HG03159 (cell line): ENCODE results near the gene RAB8B.

Experiments used
- ATAC-seq: cut with Tn5 transposase; IDR thresholded peaks from one replicate; pipeline ENCODE4 v1.9.1; 2021; ENCODE audit warnings: mild to moderate bottlenecking, moderate library complexity; ENCODE audit not compliant: unreplicated experiment

RAB8B gene

DNA sequence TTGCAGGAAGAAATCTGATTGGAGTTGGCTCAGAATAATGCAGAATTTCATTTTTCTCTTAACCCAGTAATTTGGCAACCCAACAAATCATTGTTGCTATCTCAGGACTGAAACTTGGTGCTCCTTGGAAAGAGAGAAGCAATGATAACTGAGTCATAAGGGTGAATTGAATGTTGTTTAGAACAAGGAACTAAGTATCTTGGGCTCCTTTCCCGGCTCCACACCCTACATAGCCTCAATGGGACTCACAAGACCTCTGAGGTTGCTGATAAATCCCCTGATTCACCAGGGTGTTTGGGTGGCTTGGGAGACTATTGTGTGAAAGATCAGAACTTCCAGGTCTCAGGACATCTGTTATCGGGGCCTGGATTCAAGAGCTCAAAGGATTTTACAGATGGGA, 7.8 kb upstream of the RAB8B start:
- no peak for ATAC-seq

DNA sequence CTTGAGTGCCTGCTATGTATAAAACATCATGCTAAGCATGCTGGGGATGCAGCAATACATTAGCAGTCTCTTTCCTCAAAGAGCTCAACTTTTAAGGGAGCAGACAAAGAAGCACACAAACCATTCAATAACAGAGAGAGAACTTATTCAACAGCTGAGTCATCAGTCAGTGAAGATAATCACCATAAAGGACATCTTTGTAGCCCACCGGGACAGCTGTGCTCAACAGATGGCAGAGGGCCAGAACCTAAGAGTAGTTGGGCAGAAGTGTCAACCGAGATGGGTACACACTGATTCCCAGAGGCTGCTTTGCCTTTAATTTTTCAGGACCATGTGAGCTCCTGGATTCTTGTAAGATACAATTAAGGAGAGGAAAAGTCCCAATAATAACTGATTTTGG, 4.2 kb upstream of the RAB8B start:
- ATAC-seq = no peak

DNA sequence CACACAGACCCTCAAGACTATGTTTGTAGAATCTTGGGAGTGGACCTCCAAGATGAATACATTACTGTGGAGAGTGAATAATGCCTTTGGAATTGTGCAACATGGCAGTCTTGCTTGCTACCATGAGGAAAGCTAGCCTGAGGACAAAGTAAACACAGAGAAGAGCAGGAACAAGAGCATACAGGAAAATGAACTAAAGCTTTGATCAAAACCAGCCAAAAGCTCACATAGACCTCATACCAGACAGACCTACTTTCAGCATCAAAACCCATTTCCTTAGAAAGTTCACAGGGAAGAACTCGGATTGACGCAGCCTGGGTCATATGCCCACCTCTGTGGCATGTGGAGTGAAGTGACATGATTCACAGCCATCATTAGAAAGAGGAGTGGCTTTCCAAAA, 3.3 kb upstream of the RAB8B start:
- ATAC-seq = no peak

DNA sequence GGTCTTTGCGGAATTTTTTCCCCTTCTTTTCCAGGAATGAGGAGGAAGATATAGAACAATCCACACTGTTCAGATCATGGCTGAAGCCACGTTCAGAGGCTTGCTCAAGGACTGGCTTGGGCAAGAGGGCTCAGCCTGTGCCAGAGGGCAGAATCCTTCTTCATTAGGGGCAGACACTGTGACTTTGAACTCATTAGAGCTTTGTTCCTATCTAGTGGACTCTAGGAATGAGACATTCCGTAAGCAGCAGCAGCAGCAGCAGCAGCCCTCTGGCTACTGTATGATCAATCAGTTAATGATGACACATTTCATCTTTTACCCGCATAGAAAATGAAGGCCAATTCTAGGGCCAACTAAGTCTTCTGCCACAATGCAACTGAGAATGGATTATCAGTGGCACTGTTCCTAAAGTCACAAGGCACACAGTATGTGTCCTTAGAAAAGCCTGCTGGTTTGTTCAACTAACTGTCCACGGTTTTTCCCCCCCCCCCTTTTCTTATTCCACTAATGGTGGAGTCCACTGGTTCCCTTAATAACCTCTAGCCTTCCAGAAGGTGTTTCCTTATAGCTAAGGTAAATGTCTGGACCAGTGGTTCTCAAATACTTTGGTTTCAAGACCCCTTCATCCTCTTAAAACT, 1.7 kb upstream of the RAB8B start:
- ATAC-seq = no peak

DNA sequence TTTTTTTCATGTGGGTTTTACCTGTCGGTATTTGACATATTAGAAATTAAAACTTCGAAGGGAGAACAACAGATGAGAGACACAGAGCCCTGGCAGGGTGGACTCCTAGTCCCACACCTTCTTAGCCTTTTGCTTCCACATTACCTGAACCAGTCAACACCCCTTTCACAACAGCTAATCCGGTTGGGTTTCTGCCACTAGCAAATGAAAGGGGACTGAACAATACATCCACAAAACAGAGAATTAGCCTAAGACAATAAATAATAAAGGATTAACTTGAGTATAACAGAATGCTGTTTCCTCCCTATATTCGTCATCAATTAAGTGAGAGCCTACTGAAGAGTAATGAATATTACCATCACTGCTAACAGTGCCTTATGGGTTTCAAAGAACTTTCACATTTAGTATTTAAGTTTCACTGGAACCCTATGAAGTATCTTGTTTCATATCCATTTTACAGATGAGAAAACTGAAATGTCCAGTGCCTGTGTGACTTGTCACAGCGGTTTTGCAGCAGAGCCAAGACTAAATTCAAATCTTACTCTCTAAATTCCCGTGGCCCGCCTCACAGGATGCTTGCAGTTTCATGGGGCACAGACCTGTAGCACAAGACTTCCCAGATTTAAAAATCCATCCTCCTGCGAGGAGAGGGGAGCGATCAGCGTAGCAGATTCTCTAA, 1.0 kb upstream of the RAB8B start:
- no peak for ATAC-seq

DNA sequence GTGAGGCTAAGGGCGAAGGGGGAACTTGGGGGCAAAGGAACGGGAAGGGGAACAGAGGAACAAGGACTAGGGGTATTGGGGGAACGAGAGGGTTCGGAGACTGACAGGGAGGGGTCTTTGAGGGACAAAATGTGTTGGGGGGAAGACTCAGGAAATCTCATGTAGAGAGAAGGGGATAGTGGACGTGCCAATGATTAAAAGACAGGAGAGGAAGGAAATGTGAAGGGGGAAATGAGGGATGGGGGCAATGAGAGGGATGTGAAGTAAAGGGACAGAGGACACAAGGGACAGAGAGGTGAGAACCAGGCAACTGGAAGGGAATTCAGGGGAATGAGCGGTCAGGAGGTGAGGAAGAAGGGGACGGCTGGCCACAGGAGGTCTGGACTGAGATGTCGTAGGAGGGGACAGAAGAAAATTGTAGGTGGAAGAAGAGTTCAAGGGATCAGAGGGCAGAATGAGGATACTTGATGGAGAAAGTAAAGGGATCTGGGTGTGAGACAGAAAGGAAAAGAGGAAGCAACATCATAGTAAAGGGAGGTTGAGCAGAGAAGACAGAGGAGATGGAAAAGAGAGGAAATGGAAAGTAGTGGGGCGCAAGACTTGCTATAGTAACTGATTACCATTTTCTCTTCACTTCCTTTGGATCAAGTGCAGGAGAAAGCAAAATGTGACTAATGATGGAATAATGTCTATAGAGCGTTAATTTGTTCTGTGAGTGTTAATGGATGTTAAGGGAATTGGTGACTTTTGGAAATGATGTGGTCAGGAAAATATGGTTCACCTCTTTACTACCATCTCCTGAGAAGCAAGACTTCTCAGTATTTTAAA, 749 bp downstream of the RAB8B start:
- ATAC-seq = no peak

DNA sequence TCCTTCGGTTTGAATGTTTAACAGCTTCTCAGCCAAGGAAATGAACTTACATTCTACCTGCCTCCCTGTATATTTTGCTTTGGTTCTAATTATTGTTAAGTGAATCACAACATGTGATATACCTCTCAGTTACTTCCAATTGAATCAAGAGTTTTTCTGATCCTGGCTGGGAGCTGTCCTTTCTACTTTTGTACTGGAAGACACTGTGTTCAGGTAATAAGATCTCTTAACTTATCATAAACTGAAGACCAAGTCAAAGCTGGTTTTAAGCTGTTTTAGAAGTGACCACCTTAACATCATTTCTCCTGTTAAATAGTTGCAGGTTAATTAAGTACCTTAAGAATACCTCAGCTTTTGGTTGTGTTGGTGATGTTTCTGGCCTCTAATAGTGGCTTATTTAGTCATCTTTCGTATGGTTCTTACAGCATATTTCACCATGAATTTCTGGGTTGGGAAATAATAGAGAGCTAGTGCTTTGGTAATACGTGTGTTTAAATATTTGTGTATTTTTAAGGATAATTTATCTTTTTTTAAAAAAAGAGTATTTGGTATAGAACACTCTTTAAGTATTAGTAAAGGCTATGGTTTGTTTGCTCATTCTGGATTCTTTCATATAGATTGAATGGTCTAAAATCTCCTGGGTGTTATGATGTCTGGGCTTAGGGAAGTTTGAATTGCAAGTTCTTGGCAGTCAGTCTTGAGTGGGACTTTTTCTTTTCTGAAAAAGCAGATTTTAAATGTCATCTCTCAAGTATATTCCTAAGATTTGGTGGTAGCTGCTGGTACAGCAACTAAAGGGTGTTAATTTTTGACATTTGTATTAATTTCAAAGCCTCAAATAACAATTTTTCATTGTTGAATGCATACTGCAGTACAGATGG, 1.6 kb downstream of the RAB8B start:
- no peak for ATAC-seq

DNA sequence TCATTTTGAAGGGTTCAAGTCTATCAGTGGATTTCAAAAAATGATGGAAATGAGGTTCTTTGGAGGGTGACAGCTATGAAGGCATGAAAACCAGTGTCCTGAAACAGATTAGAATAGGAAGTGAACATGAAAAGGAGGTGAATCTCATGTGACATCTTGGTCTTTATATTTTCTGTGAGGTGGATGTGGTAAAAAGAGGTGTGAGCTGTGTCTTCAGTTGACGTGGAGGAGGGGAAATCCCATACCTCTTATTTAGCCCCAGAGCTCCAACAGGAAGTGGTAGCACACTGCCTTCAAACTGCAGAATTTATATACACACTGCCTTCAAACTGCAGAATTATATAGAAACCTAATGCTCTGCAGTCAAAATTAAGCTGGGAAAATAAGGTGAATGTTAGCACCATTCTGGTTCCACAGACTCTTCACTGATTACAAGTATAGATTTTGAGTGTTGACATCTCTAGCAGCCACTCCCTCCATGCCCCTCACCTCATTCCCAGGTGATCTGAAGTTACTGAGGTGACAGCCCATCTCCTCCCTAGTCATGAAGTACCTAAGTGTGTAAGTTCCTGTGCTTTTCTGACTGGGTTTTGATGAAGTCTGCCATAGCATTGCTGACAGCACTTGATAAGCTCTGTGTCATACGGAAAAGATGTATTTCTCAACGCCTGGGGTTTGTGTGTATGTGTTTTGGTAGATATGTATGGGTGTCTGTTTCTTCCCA, 2.7 kb downstream of the RAB8B start:
- no peak for ATAC-seq

DNA sequence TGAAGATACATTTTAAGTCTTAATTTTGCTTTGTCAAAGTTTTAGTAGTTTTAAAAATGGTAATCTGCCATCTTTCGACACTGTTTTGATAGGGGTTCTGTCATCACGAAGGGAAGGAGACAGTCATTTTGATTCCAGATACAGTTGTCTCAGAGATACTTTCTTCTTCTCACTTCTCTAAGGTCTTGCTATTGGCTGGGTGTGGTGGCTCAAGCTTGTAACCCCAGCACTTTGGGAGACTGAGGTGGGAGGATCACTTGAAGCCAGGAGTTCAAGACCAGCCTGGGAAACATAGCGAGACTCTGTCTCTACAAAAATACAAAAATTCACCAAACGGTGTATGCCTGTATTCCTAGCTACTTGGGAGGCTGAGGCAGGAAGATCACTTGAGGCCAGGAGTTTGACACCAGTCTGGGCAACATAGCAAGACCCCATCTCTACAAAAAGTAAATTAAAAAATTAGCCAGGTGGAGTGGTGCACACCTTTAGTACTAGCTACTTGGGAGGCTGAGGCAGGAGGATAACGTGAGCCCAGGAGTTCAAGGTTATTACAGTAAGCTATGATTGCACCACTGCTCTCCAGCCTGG, 3.3 kb downstream of the RAB8B start:
- no peak for ATAC-seq

DNA sequence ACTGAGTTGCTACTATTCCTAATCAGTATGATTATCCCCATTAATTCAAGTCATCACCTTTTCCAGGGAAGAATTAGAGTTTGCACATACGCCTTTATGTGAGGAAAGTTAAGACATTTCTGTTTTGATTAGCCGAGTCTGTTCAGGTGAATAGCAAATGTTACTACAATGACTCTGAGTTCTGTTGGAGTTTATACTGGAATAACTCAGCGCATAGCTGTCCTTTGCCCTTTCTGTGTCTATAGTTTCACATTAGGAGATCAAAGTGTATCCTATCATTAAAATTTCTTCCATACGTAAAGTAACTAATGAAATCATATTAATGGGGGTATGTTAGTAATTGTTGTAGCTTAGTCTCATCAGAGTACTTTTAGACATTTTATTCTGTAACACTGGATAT, 4.9 kb downstream of the RAB8B start:
- no peak for ATAC-seq

DNA sequence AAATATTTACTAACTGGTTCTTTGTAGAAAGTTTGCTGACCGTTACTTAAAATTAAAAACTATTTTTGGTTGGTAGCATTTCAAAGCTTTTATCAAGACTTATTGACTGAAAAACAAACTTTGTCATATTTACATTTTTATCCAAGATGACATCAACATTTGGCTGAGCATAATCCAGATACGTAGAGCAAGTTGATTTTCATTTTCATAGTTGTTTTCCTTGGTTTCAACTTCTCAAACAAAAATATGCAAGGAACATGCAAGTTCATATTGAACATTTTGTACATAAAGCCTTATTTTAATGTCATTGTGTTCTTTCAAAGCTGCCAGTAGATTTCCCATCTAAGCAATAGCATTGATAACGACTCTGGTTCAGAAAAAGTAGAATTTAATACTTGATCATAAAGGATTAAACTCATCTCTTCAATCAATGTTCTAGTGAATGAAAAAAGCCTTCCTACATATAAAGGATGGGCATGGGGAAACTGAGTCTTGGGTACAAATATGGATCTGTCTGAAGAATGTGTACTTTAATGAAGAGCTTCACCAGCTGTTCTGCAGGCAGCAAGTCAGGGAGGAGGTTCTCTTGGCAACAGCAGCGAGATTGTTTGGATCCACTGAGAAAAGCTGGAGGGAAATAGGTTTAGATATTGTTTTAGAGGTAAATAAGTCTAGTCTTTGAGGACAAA, 5.6 kb downstream of the RAB8B start:
- no peak for ATAC-seq

DNA sequence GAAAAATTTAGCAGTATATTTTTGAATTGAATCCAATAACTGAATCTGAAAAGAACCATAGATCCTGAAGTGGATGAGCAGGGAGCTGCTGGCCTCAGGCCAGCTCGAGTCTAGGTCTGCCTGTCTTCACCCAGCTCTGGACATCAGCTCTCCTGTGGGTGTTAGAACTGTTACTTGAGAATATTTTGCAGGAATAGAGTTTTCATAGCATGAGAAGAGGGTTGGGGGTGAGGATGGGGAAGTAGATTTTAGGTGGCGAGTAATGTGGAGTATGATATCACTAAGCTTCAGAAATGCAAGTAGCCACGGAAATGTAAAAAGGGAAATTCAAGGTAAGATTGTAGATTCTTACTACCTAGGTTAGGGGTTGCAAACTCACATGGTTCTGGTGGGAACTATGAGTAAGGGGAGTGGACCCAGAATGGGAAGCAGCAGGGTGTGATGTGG, 6.2 kb downstream of the RAB8B start:
- ATAC-seq = no peak

DNA sequence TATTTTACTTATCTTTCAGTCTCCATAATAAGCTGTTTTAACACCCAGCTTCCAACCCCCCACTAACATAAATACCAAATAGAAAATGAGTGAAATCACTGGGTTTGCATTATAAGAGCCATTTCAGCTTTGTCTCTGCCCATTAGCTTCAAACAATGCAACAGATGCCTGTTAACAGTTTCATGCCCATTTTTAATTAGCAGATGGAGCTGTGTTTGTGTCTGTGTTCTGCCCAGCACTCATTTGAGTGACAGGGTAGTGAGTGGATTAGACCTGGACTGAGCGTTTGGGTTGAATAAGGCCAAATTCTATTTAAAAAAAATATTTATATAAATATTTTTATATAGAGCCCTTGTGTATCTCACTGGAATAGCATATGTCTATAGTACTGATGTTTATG, 7.4 kb downstream of the RAB8B start:
- no peak for ATAC-seq

DNA sequence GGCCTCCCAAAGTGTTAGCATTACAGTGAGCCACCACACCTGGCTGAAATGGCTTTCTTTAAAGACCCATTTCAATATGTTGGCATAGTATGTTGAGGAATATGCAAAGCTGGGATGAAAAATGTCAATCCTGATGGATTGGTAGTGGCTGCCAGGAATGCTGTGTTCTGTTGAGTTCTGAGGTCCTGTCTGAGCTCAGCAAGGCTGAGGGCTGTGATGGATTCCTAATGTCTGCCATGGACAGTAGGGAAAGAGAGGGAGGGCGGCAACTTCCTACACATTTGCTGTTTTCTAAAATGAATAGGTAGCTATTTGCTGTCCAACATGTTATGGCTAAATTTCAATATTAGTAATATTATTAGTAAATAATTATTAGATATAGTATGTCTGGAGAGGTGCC, 8.2 kb downstream of the RAB8B start:
- ATAC-seq = no peak

DNA sequence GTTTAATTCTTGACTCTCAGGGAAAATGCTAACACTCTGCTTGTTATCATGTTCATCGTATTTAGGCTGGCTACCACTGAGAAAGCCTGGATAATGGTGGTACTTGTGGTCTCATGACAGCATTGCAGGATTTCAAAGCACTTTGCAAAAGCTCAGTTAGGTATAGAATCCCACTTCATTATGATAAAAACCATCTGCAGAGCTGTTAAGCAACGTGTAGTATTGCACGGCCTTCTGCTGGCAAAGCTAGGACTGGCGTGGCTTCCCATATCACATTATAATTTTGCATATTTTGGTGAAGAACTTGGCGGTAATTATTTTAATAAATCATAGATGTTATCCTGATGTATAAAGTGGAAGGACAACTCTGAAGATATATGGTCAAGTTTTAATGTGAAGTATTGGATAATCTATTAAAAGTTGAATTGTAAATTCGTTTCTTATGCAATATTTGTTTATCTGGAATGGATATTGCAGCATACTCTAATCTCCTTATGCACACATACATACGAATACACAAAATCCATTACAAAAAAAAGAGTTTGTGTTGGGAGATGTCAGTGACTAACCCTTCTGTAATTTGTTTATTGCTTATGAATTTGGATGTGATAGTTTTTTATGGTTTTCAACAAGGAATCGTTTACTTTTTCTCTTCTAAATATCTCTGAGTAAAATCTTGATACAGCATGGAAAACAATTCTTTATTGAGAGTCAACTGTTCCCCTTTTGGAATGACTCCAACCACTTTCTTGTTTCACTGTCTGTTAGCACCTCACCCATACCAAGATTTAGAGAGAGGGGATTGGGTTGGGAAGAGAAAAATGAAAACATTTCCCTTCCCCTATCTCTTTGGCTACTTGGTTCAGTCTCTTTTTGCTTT, 9.2 kb downstream of the RAB8B start:
- no peak for ATAC-seq

DNA sequence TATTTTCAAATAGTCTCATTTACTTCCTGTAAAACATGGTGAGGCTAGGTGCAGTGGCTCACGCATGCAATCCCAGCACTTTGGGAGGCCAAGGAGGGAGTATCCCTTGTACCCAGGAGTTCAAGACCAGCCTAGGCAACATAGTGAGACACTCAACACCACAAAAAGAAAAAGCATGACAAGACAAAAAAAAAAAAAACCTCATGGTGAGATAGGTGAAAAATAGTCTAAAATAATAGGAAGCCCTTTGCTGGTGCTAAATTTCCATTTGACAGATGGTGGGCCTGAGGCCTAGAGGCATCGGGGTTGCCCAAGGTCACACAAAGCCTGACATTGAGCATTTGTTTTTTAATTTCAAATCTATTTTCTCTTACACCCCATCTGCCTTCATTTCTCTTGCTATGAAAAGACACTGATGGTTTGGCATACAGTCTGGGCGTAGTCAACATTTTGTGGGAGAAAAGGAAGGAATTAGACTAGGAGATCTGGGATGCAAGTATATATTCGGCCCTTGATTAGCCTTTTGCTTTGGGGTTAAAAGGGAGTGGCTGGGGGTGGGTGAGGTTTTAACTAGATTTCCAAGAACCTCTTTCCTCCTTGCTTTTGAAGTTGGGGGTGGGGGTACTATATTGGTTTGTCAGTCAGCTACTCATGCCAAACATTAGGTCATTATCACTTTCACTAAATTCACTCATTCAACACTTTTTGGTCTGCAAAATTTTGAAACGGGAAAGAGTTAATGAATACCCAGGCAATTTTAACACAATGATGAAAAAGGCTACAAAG, 11.3 kb downstream of the RAB8B start:
- no peak for ATAC-seq

DNA sequence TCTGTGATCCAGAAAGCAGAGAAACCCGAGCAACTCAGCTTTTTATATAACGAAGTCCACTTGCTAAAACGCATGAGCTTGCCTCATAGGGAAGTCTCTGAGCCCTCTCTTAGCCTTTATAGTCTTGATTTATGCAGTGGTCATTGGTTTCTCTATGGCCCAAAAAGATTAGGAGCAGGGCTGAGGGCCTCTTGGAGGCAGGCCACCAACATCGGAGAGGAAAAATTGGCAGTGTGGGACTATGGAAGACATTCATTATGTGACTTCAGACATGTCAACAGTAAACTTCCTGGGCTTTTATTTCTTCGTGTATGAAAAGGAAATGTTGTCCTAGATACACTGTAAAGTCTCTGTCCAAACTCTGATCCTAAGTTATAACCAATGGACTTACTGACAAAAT, 13.5 kb downstream of the RAB8B start:
- no peak for ATAC-seq
